Hepatocyte (in vitro differentiated cells): ENCODE results near the gene PLPP7.

Source experiments
- CTCF ChIP-seq: fragments of 200-600 bp; sonication (generic); IDR thresholded peaks from 2 replicates; pipeline ENCODE4 v1.5.1; 2016; ENCODE audit warnings: antibody characterized with exemption, mild to moderate bottlenecking; ENCODE audit not compliant: poor library complexity
- EZH2 ChIP-seq: fragments of 200-600 bp; sonication (generic); IDR thresholded peaks from 2 replicates; pipeline ENCODE4 v1.6.1; 2016; ENCODE audit warnings: antibody characterized with exemption, mild to moderate bottlenecking, borderline replicate concordance
- EZH2phosphoT487 ChIP-seq: fragments of 200-600 bp; sonication (generic); IDR thresholded peaks from one replicate; pipeline ENCODE4 v1.6.1; 2018; ENCODE audit warnings: antibody characterized with exemption, mild to moderate bottlenecking, low read depth, moderate library complexity; ENCODE audit not compliant: unreplicated experiment, severe bottlenecking

GRCh38 chr9:131308452-131308851 is 18.9 kb downstream of the PLPP7 start:
- TF ChIP-seq CTCF = no peak
- TF ChIP-seq EZH2 = no peak
- TF ChIP-seq EZH2phosphoT487 = no peak
